ENCODE results near the gene MOBP. TPM values are rescaled to one million over a fixed set of nuclear protein-coding genes. Genes with fewer than 3 reads are reported as not detected.
A peak's percentile ranks its signal among the peaks of the same experiment; 100 is the strongest.

Gene MOBP
- total RNA-seq, 8 experiments from 2014 or later, result 0.05 to 1.2 (median 0.29) TPM; not detected in 1

GRCh38 chr3:39506863-39507262, 39.4 kb downstream of the MOBP start:
- Histone ChIP-seq H3K4me1 (replicated peaks in 1 of 2) (no peaks in the 10 kb centered on the region), H3K4me3 (no peak overlapping the region), H3K27ac (no peak overlapping the region)
- no peak for ATAC-seq (replicated peaks in 6 of 8)
- in situ Hi-C loops (cut with MboI; ENCODE audit: low pct_unique_long_range_greater_than_20kb in 2 of 9, low sequenced_read_pairs in 9 of 9, unreplicated experiment in 9 of 9), result no loop called here
- 0 to 88% (median 43%) methylated on average over 1 of the region's 1 CpG; no CpG with 5 or more reads in 2 of the 10 experiments for WGBS, 10 experiments

- Histone ChIP-seq H3K4me3 (no peak overlapping the region), H3K27ac (no peak overlapping the region), H3K4me1 (replicated peaks in 1 of 2) (no peaks in the 10 kb centered on the region)
- ATAC-seq (replicated peaks in 6 of 8), result no peak
- in situ Hi-C loops (cut with MboI; ENCODE audit: low pct_unique_long_range_greater_than_20kb in 2 of 9, low sequenced_read_pairs in 9 of 9, unreplicated experiment in 9 of 9), result no loop called here
- WGBS, 10 experiments, result 17 to 83% (median 49%) methylated on average over 1 to 2 of the region's 3 CpGs; no CpG with 5 or more reads in 3 of the 10 experiments
Measured at GRCh38 chr3:39513791-39514369, 46.4 kb downstream of the MOBP start.

GRCh38 chr3:39515681-39516441, 48.4 kb downstream of the MOBP start:
- in situ Hi-C loops (cut with MboI; ENCODE audit: low pct_unique_long_range_greater_than_20kb in 2 of 9, low sequenced_read_pairs in 9 of 9, unreplicated experiment in 9 of 9), result no loop called here
- ATAC-seq (replicated peaks in 6 of 8), result no peak
- no peaks in the 10 kb centered on the region for H3K4me1 ChIP-seq (replicated peaks in 1 of 2)
- 10 to 83% (median 66%) methylated on average over 5 to 11 of the region's 11 CpGs for WGBS, 10 experiments
- H3K4me3 ChIP-seq, result no peak overlapping the region
- no peak overlapping the region for H3K27ac ChIP-seq

GRCh38 chr3:39519103-39519502, 51.6 kb downstream of the MOBP start:
- Histone ChIP-seq H3K4me1 (replicated peaks in 1 of 2) (no peaks in the 10 kb centered on the region), H3K27ac (no peak overlapping the region), H3K4me3 (no peak overlapping the region)
- WGBS, 10 experiments, result 0 to 92% (median 70%) methylated on average over 1 to 2 of the region's 2 CpGs
- in situ Hi-C loops (cut with MboI; ENCODE audit: low pct_unique_long_range_greater_than_20kb in 2 of 9, low sequenced_read_pairs in 9 of 9, unreplicated experiment in 9 of 9), result no loop called here
- no peak for ATAC-seq (replicated peaks in 6 of 8)

- H3K27ac ChIP-seq, result no peak overlapping the region
- in situ Hi-C loops (cut with MboI; ENCODE audit: low pct_unique_long_range_greater_than_20kb in 2 of 9, low sequenced_read_pairs in 9 of 9, unreplicated experiment in 9 of 9), result no loop called here
- 0 to 89% (median 63%) methylated on average over 2 to 3 of the region's 3 CpGs; no CpG with 5 or more reads in 1 of the 10 experiments for WGBS, 10 experiments
- no peak overlapping the region for H3K4me3 ChIP-seq
- ATAC-seq (replicated peaks in 6 of 8), result no peak
- no peaks in the 10 kb centered on the region for H3K4me1 ChIP-seq (replicated peaks in 1 of 2)
Measured at GRCh38 chr3:39519554-39520288, 52.2 kb downstream of the MOBP start.

DNA sequence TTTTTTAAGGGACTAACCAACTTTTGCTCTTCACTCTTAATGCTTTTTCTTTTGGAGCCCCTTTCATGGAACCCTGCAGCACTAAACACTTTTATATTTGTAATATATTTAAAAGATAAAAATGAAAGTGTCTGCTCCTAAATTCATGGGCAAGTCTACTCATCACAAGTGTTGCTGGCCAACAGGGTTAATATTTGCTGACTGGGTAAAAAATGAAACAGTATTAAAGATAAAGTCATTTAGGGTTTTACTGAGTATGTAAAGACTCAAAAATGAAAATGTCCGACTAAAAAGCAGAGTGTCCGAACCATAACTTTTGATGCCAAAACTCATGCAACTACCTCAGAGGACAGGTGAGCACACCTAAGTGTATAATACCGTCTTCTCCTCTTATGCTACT, 54.0 kb downstream of the MOBP start:
- no peak for ATAC-seq (replicated peaks in 6 of 8)
- no peak overlapping the region for H3K4me3 ChIP-seq
- in situ Hi-C loops (cut with MboI; ENCODE audit: low pct_unique_long_range_greater_than_20kb in 2 of 9, low sequenced_read_pairs in 9 of 9, unreplicated experiment in 9 of 9), result no loop called here
- WGBS, 10 experiments, result 23 to 100% (median 76%) methylated on average over 2 to 3 of the region's 3 CpGs; no CpG with 5 or more reads in 4 of the 10 experiments
- no peak overlapping the region for H3K27ac ChIP-seq
- H3K4me1 ChIP-seq (replicated peaks in 1 of 2), result no peaks in the 10 kb centered on the region

- 0 to 89% (median 54%) methylated on average over 1 of the region's 1 CpG; no CpG with 5 or more reads in 3 of the 10 experiments for WGBS, 10 experiments
- in situ Hi-C loops (cut with MboI; ENCODE audit: low pct_unique_long_range_greater_than_20kb in 2 of 9, low sequenced_read_pairs in 9 of 9, unreplicated experiment in 9 of 9), result no loop called here
- H3K4me3 ChIP-seq, result no peak overlapping the region
- ATAC-seq (replicated peaks in 6 of 8), result no peak
- no peak overlapping the region for H3K27ac ChIP-seq
- no peaks in the 10 kb centered on the region for H3K4me1 ChIP-seq (replicated peaks in 1 of 2)
Measured at GRCh38 chr3:39524107-39524506, 56.6 kb downstream of the MOBP start.

DNA sequence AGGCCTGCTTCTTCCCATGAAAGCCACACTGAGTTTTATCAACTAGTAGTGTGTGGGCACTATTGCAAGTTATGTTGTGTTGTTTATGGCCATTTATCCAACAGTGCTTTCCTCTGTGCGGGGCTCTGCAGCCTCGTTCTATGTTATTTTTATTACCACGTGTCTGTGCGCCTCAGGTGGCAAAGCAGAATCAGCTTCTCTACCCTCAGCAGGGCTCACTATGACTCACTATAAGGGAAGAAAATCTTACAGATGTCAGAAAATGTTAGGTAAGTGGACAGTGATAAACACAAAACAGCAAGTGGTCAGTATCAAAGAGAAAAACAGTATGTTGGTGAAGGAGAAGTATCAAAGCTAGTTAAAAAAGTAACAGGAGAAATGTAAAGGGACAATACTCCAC, 61.4 kb downstream of the MOBP start:
- H3K27ac ChIP-seq, result no peak overlapping the region
- WGBS, 10 experiments, result 32 to 88% (median 67%) methylated on average over 3 to 4 of the region's 4 CpGs; no CpG with 5 or more reads in 3 of the 10 experiments
- no peak overlapping the region for H3K4me3 ChIP-seq
- no peak for ATAC-seq (replicated peaks in 6 of 8)
- H3K4me1 ChIP-seq (replicated peaks in 1 of 2), result no peaks in the 10 kb centered on the region
- in situ Hi-C loops (cut with MboI; ENCODE audit: low pct_unique_long_range_greater_than_20kb in 2 of 9, low sequenced_read_pairs in 9 of 9, unreplicated experiment in 9 of 9), result loop anchor here in 2 of 9 experiments (25.0 kb wide), 3 partner anchors 158 to 658 kb away; no protein-coding TSS in a partner anchor

GRCh38 chr3:39529577-39529976, 62.1 kb downstream of the MOBP start:
- no peak overlapping the region for H3K27ac ChIP-seq
- peak in 2 of 8 experiments; percentile 43 to 89 for ATAC-seq (replicated peaks in 6 of 8)
- no peaks in the 10 kb centered on the region for H3K4me1 ChIP-seq (replicated peaks in 1 of 2)
- H3K4me3 ChIP-seq, result no peak overlapping the region
- in situ Hi-C loops (cut with MboI; ENCODE audit: low pct_unique_long_range_greater_than_20kb in 2 of 9, low sequenced_read_pairs in 9 of 9, unreplicated experiment in 9 of 9), result loop anchor here in 2 of 9 experiments (25.0 kb wide), 3 partner anchors 158 to 658 kb away; no protein-coding TSS in a partner anchor
- 10 to 100% (median 78%) methylated on average over 1 to 8 of the region's 9 CpGs; no CpG with 5 or more reads in 1 of the 10 experiments for WGBS, 10 experiments

GRCh38 chr3:39531066-39531465, 63.6 kb downstream of the MOBP start:
- 50 to 100% (median 91%) methylated on average over 1 to 6 of the region's 6 CpGs; no CpG with 5 or more reads in 3 of the 10 experiments for WGBS, 10 experiments
- H3K4me3 ChIP-seq, result no peak overlapping the region
- no peaks in the 10 kb centered on the region for H3K4me1 ChIP-seq (replicated peaks in 1 of 2)
- H3K27ac ChIP-seq, result no peak overlapping the region
- in situ Hi-C loops (cut with MboI; ENCODE audit: low pct_unique_long_range_greater_than_20kb in 2 of 9, low sequenced_read_pairs in 9 of 9, unreplicated experiment in 9 of 9), result loop anchor here in 2 of 9 experiments (25.0 kb wide), 3 partner anchors 156 to 656 kb away; no protein-coding TSS in a partner anchor
- no peak for ATAC-seq (replicated peaks in 6 of 8)

DNA sequence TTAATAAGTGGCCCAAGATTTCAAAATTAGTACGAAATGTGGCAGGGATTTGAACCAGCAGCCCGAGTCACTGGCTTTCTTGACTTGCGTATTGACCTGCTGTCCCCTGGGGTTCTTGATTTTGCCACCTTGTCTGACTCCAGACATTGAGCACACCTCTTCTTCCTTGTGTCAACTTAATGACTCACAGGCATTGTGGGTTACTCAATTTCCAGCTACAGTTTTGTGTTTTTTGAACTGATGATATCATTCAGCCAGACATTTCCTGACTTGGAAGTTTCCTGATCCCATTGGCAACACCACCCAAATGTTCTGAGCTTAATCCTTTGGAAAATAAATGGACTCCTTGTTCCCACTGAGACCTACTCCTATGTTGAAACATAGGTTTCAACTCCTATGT, 64.2 kb downstream of the MOBP start:
- Histone ChIP-seq H3K4me3 (no peak overlapping the region), H3K4me1 (replicated peaks in 1 of 2) (no peaks in the 10 kb centered on the region), H3K27ac (no peak overlapping the region)
- in situ Hi-C loops (cut with MboI; ENCODE audit: low pct_unique_long_range_greater_than_20kb in 2 of 9, low sequenced_read_pairs in 9 of 9, unreplicated experiment in 9 of 9), result loop anchor here in 2 of 9 experiments (25.0 kb wide), 3 partner anchors 156 to 656 kb away; no protein-coding TSS in a partner anchor
- no peak for ATAC-seq (replicated peaks in 6 of 8)
- 39 to 94% (median 75%) methylated on average over 2 to 3 of the region's 3 CpGs; no CpG with 5 or more reads in 3 of the 10 experiments for WGBS, 10 experiments

DNA sequence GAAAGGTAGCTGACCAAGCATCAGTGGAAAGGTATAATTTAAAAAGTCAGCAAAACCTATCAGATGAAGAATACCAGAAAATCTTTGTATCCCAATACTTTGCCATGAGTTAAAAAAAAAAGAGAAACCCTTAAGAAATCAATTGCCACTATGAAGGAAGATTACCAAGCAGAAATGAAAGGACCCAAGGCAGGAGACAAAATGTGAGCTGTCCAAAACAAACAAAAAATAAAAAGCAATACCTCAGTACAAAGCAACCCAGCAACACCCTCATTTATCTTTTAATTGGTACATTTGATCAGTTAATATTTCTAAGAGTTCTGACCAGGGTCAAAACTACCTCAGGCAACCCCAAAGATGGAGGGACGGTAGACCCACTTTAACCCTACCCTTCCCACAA, 65.3 kb downstream of the MOBP start:
- 25 to 100% (median 77%) methylated on average over 1 of the region's 1 CpG; no CpG with 5 or more reads in 3 of the 10 experiments for WGBS, 10 experiments
- H3K27ac ChIP-seq, result no peak overlapping the region
- in situ Hi-C loops (cut with MboI; ENCODE audit: low pct_unique_long_range_greater_than_20kb in 2 of 9, low sequenced_read_pairs in 9 of 9, unreplicated experiment in 9 of 9), result loop anchor here in 2 of 9 experiments (25.0 kb wide), 3 partner anchors 155 to 655 kb away; no protein-coding TSS in a partner anchor
- H3K4me3 ChIP-seq, result no peak overlapping the region
- no peaks in the 10 kb centered on the region for H3K4me1 ChIP-seq (replicated peaks in 1 of 2)
- ATAC-seq (replicated peaks in 6 of 8), result no peak

DNA sequence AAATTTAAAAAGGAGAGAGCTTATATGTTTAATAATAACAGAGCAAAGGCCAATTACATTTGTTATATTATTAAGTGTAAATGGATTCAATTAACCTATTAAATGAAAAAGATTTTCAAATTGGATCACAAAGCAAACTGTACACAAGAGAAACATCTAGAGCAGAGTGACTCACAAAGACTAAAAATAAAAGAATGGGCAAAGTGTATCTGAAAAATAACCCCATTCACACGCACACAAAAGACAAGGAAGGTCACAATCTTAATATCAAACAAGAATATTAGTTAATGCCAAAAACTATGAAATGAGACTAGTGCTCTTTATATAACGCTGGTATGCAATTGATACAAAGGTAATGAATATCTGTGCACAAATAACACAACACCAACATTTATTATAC, 65.7 kb downstream of the MOBP start:
- H3K4me1 ChIP-seq (replicated peaks in 1 of 2), result no peaks in the 10 kb centered on the region
- WGBS, 10 experiments, result 0 to 83% (median 28%) methylated on average over 1 to 2 of the region's 2 CpGs; no CpG with 5 or more reads in 2 of the 10 experiments
- H3K4me3 ChIP-seq, result no peak overlapping the region
- ATAC-seq (replicated peaks in 6 of 8), result no peak
- in situ Hi-C loops (cut with MboI; ENCODE audit: low pct_unique_long_range_greater_than_20kb in 2 of 9, low sequenced_read_pairs in 9 of 9, unreplicated experiment in 9 of 9), result loop anchor here in 2 of 9 experiments (25.0 kb wide), 3 partner anchors 154 to 654 kb away; no protein-coding TSS in a partner anchor
- H3K27ac ChIP-seq, result no peak overlapping the region
